ENCODE data around the gene WWOX.

WWOX gene

DNA sequence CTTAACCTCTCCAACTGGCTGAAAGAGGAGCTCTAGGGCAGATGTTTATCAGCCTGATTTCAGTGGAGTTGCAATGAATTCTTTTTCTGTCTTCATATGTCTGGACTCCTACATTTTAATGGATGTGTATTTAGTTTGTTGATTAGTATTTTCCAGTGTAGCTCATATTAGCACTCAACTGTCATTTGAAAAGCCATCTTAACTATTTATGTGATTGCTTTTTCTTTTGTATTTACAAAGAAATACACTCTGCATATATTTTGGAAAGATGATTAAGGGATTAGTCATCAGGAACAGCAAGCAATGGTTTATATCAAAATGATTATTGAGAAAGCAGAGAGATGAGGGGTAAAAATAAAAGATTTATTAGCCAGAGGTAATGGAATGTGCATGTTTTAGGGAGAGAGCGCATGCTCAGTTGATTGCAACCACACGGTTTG lies 71.1 kb downstream of the WWOX start:
- TF ChIP-seq SIN3A (IDR thresholded peaks at IDR 0.05; ENCODE audit: borderline replicate concordance, insufficient read depth, low read length) (no peak), FOXP2 (optimal IDR thresholded peaks at IDR 0.05; ENCODE audit: borderline replicate concordance, extremely low read depth, extremely low read length, insufficient read depth) (no peak), POLR2AphosphoS5 (IDR thresholded peaks at IDR 0.05; ENCODE audit: low read depth, low read length) (no peak), TAF1 (IDR thresholded peaks at IDR 0.05; ENCODE audit: borderline replicate concordance, insufficient read depth, low read length) (no peak)
- TF ChIP-seq, protein P1, sequence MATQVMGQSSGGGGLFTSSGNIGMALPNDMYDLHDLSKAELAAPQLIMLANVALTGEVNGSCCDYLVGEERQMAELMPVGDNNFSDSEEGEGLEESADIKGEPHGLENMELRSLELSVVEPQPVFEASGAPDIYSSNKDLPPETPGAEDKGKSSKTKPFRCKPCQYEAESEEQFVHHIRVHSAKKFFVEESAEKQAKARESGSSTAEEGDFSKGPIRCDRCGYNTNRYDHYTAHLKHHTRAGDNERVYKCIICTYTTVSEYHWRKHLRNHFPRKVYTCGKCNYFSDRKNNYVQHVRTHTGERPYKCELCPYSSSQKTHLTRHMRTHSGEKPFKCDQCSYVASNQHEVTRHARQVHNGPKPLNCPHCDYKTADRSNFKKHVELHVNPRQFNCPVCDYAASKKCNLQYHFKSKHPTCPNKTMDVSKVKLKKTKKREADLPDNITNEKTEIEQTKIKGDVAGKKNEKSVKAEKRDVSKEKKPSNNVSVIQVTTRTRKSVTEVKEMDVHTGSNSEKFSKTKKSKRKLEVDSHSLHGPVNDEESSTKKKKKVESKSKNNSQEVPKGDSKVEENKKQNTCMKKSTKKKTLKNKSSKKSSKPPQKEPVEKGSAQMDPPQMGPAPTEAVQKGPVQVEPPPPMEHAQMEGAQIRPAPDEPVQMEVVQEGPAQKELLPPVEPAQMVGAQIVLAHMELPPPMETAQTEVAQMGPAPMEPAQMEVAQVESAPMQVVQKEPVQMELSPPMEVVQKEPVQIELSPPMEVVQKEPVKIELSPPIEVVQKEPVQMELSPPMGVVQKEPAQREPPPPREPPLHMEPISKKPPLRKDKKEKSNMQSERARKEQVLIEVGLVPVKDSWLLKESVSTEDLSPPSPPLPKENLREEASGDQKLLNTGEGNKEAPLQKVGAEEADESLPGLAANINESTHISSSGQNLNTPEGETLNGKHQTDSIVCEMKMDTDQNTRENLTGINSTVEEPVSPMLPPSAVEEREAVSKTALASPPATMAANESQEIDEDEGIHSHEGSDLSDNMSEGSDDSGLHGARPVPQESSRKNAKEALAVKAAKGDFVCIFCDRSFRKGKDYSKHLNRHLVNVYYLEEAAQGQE (IDR thresholded peaks at IDR 0.05; ENCODE audit: insufficient read depth in 1 of 2, low read depth in 2 of 2, low read length in 2 of 2), result no peak

- TF ChIP-seq SIN3A (IDR thresholded peaks at IDR 0.05; ENCODE audit: borderline replicate concordance, insufficient read depth, low read length) (no peak), TAF1 (IDR thresholded peaks at IDR 0.05; ENCODE audit: borderline replicate concordance, insufficient read depth, low read length) (no peak), POLR2AphosphoS5 (IDR thresholded peaks at IDR 0.05; ENCODE audit: low read depth, low read length) (no peak), FOXP2 (optimal IDR thresholded peaks at IDR 0.05; ENCODE audit: borderline replicate concordance, extremely low read depth, extremely low read length, insufficient read depth) (no peak)
- TF ChIP-seq, protein P1 (IDR thresholded peaks at IDR 0.05; ENCODE audit: insufficient read depth in 1 of 2, low read depth in 2 of 2, low read length in 2 of 2), result no peak
Measured at GRCh38 chr16:78175287-78175686, 75.8 kb downstream of the WWOX start.

GRCh38 chr16:78176435-78176834 lies 77.0 kb downstream of the WWOX start:
- TF ChIP-seq, protein P1 (IDR thresholded peaks at IDR 0.05; ENCODE audit: insufficient read depth in 1 of 2, low read depth in 2 of 2, low read length in 2 of 2), result no peak
- TF ChIP-seq SIN3A (IDR thresholded peaks at IDR 0.05; ENCODE audit: borderline replicate concordance, insufficient read depth, low read length), result no peak
- no peak for TF ChIP-seq TAF1 (IDR thresholded peaks at IDR 0.05; ENCODE audit: borderline replicate concordance, insufficient read depth, low read length)
- TF ChIP-seq POLR2AphosphoS5 (IDR thresholded peaks at IDR 0.05; ENCODE audit: low read depth, low read length), result no peak
- TF ChIP-seq FOXP2 (optimal IDR thresholded peaks at IDR 0.05; ENCODE audit: borderline replicate concordance, extremely low read depth, extremely low read length, insufficient read depth), result no peak

GRCh38 chr16:78177218-78177617 lies 77.8 kb downstream of the WWOX start:
- TF ChIP-seq, protein P1 (IDR thresholded peaks at IDR 0.05; ENCODE audit: insufficient read depth in 1 of 2, low read depth in 2 of 2, low read length in 2 of 2), result no peak
- TF ChIP-seq SIN3A (IDR thresholded peaks at IDR 0.05; ENCODE audit: borderline replicate concordance, insufficient read depth, low read length), result no peak
- no peak for TF ChIP-seq TAF1 (IDR thresholded peaks at IDR 0.05; ENCODE audit: borderline replicate concordance, insufficient read depth, low read length)
- no peak for TF ChIP-seq FOXP2 (optimal IDR thresholded peaks at IDR 0.05; ENCODE audit: borderline replicate concordance, extremely low read depth, extremely low read length, insufficient read depth)
- TF ChIP-seq POLR2AphosphoS5 (IDR thresholded peaks at IDR 0.05; ENCODE audit: low read depth, low read length), result no peak

GRCh38 chr16:78177987-78178386 lies 78.5 kb downstream of the WWOX start:
- TF ChIP-seq TAF1 (IDR thresholded peaks at IDR 0.05; ENCODE audit: borderline replicate concordance, insufficient read depth, low read length), result no peak
- no peak for TF ChIP-seq FOXP2 (optimal IDR thresholded peaks at IDR 0.05; ENCODE audit: borderline replicate concordance, extremely low read depth, extremely low read length, insufficient read depth)
- no peak for TF ChIP-seq SIN3A (IDR thresholded peaks at IDR 0.05; ENCODE audit: borderline replicate concordance, insufficient read depth, low read length)
- no peak for TF ChIP-seq POLR2AphosphoS5 (IDR thresholded peaks at IDR 0.05; ENCODE audit: low read depth, low read length)
- TF ChIP-seq, protein P1 (IDR thresholded peaks at IDR 0.05; ENCODE audit: insufficient read depth in 1 of 2, low read depth in 2 of 2, low read length in 2 of 2), result no peak
